ENCODE results near the gene MYLK4. TPM values are rescaled to one million over a fixed set of nuclear protein-coding genes. Genes with fewer than 3 reads are reported as not detected.
"Not testable (repeated sequence)": the region's sequence is repeated elsewhere in the genome, so short reads cannot be mapped to it uniquely, and the experiment has no call there.

The MYLK4 gene
- total RNA-seq, 1 donor from 2014 or later, result 0.98 TPM

- peak; percentile 71 for DNase-seq (ENCODE audit: low spot score)
- intact Hi-C loops (cut with DNase I), result no loop called here
Observed at GRCh38 chr6:2763345-2763841, 12.7 kb upstream of the MYLK4 start.

DNA sequence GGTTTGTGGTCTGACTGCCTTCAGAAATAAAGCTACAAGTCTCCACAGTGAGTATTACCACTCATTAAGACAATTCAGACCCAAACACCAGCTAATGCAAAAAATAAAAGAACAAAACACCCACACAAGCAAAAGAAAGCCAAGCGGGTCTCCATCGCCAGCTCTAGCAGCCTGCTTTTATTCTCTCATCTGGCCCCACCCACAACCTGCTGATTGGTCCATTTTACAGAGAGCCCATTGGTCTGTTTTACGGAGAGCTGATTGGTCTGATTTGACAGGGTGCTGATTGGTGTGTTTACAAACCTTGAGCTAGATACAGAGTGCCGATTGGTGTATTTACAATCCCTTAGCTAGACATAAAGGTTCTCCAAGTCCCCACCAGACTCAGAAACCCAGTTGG, 12.1 kb upstream of the MYLK4 start:
- DNase-seq (ENCODE audit: low spot score); intact Hi-C loops (cut with DNase I); ATAC-seq: not testable (repeated sequence)

More at GRCh38 chr6:2763345-2763841, 12.7 kb upstream of the MYLK4 start:
- ATAC-seq, result no peak

DNA sequence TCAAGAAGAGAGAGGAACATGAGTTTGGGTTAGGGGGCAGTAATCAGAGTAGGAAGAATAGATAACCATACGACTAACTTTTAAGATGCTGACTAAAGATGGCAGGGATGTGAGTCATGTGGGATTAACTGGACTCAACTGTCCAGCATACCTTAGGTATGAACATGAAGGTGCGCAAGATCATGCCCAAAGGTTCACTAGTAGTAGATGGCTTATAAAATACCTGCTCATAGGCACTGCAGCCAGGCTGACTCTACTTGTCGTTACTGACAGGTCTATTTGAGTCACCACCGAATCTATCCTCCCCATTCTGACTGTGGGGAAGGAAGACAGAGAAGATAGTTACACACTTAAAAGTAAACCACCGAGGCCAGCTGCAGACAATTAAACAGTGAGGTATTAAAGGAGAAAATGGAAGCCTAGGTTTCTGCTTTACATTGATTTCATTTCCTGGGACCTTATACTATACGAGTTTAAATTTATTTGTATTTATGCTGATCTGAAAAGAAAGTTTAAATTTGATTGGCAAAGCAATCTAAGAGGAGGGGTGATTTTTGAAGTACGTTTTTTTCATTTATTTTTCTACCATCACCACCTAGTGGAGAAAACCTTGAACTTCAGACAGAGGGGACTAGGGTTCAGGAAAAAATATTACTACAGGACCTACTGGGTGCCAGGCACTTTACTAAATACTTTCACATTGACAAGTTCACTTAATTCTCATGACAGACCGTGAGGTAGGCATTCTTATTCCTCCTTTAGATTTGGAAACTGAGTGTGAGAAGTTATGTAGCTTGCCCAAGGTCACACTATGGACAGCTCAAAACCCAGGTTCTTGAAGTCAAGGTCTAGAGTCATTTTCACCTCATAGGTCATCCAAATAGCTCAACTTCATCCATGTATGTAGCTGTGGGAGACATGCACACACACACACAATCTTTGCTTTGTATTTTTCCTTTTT, 10.4 kb upstream of the MYLK4 start:
- intact Hi-C loops (cut with DNase I), result no loop called here
- DNase-seq (ENCODE audit: low spot score), result no peak
- no peak for ATAC-seq

DNA sequence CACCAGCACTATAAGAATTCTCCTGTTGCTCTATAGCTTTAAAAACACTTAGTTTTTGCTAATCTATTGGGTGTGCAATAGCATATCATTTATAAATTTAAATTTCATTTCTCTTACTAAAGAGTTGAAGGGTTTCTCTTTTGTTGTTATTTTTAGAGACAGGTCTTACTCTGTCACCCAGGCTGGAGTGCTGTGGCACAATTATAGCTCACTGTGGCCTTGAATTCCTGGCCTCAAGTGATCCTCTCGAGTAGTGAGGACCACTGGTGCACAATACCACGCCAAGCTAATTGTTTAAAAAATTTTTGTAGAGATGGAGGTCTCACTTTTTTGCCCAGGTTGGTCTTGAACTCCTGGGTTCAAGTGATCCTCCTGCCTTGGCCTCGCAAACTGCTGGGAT, 8.3 kb upstream of the MYLK4 start:
- no peak for DNase-seq (ENCODE audit: low spot score)
- intact Hi-C loops (cut with DNase I), result no loop called here
- ATAC-seq, result no peak

GRCh38 chr6:2756687-2757224, 6.0 kb upstream of the MYLK4 start:
- ATAC-seq, result peak; percentile 62
- intact Hi-C loops (cut with DNase I), result no loop called here
- DNase-seq (ENCODE audit: low spot score), result no peak

GRCh38 chr6:2756241-2756640, 5.5 kb upstream of the MYLK4 start:
- ATAC-seq (no peak), DNase-seq (ENCODE audit: low spot score) (no peak)
- intact Hi-C loops (cut with DNase I), result no loop called here

GRCh38 chr6:2755456-2755855, 4.7 kb upstream of the MYLK4 start:
- DNase-seq (ENCODE audit: low spot score) (no peak), ATAC-seq (no peak)
- intact Hi-C loops (cut with DNase I), result no loop called here

GRCh38 chr6:2754911-2755310, 4.2 kb upstream of the MYLK4 start:
- ATAC-seq, result no peak
- DNase-seq (ENCODE audit: low spot score), result no peak
- intact Hi-C loops (cut with DNase I), result no loop called here

- DNase-seq (ENCODE audit: low spot score), result no peak
- ATAC-seq, result no peak
- intact Hi-C loops (cut with DNase I), result no loop called here
Observed at GRCh38 chr6:2754393-2754792, 3.7 kb upstream of the MYLK4 start.

DNA sequence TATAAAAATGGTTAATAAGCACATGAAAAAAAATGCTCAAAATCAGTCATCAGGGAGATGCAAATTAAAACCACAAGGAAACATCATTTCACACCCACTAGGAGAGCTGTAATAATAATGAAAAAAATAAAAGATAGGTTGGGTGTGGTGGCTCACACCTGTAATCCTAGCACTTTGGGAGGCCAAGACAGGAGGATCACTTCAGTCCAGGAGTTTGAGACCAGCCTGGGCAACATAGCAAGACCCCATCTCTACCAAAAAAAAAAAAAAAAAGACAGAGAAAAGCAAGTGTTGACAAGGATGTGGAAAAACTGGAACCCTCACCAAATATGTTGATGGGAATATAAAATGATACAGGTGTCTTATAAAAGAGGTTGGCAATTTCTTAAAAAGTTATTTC, 3.0 kb upstream of the MYLK4 start:
- intact Hi-C loops (cut with DNase I), result no loop called here
- ATAC-seq (no peak), DNase-seq (ENCODE audit: low spot score) (no peak)

DNA sequence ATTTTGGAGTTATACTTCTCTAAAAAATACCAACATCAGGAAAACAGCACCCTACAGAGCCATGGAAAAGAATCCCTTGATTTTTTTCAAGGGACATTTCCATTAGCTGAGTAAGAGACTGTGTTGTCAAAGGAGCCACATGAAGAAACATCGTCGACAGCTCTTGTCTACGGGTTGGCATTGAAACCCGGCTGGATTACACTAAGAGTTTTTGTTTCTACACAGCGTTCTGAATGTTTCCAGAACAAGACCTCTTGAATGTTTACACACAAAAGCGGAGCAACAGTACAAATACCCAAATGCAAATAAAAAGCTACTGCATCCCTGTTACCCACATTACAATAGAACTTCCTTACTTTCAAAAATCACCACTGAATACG, 2.4 kb upstream of the MYLK4 start:
- intact Hi-C loops (cut with DNase I), result no loop called here
- ATAC-seq, result no peak
- DNase-seq (ENCODE audit: low spot score), result no peak

GRCh38 chr6:2752477-2753109, 1.9 kb upstream of the MYLK4 start:
- ATAC-seq, result no peak
- intact Hi-C loops (cut with DNase I), result no loop called here
- no peak for DNase-seq (ENCODE audit: low spot score)

DNA sequence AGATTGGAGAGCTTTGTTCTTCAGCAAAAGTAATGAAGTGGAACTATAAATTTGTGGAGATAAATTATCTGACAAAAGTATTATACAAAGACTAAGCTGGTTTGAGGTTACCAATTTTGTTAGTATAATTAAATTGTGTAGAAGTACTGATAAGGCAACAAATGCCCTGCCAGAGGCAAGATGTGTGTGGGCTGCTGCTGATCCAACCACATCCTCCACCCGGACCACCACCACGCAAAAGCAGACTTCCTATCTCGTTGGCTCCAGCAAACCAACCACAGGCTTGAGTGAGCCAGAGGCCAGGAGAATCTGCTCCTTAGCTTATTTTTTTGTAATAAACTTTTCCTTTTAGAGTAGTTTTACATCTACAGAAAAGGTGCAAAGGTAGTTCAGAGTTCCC, 1.1 kb upstream of the MYLK4 start:
- ATAC-seq (no peak), DNase-seq (ENCODE audit: low spot score) (no peak)
- intact Hi-C loops (cut with DNase I), result no loop called here

DNA sequence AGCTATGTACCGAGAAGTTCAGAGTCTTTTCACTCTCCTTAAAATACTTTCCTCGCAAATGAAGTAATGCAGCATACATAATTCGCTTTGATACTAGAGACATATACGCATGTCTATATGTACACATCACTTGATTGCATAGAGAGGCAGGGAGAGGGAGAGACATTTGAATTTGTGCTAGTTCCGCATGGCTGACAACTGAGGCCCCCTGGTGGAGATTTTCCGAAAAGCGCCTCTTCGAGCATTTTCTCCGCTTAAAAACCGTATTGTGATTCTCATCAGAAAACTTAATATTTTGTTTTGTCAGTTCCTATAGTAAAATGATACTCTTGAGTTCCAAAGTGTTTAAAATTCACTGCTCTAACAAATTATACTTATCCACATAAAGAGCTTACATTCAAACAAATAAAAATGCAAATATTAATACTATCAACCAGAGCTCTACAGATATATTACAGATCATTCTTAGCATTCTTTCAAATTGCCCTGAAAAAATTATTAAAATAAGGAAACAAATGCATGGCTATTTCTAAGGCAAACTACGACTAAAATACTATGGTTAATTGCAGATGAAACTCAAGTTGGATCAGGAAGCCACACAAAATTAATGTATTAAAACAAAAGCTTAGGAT, 637 bp downstream of the MYLK4 start:
- ATAC-seq, result peak; percentile 69
- intact Hi-C loops (cut with DNase I), result no loop called here

GRCh38 chr6:2748183-2748582, 2.5 kb downstream of the MYLK4 start:
- ATAC-seq, result no peak
- intact Hi-C loops (cut with DNase I), result no loop called here

More for the DNA sequence above, 637 bp downstream of the MYLK4 start:
- DNase-seq (ENCODE audit: low spot score), result peak; percentile 81

DNA sequence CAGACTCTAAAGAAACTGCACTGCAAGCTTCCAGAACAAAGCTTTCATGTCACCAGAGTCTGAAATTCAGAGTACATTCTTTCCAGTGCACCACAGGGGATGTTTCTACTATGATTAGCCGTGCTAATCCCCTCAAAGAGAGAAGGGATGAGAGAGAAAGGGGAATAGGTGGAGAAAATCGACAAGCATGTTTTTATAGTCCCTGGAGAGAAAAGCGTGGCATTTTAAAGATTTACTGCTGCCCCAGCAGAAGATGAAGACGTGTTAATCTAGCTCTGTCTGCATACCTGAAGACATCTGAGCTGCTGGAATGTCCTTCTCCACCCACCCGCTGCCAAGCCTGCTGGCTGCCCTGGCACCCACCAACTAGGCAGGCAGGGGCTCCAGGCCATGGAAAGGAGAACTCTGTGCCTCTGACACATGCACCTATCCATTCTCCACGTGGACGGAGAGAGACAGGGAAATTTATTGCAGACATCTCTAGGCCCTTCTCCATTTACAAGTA, 4.1 kb downstream of the MYLK4 start:
- intact Hi-C loops (cut with DNase I), result no loop called here
- DNase-seq (ENCODE audit: low spot score) (no peak), ATAC-seq (no peak)

More at GRCh38 chr6:2748183-2748582, 2.5 kb downstream of the MYLK4 start:
- no peak for DNase-seq (ENCODE audit: low spot score)

GRCh38 chr6:2745246-2745645, 5.5 kb downstream of the MYLK4 start:
- ATAC-seq (no peak), DNase-seq (ENCODE audit: low spot score) (no peak)
- intact Hi-C loops (cut with DNase I), result no loop called here

- DNase-seq (ENCODE audit: low spot score) (no peak), ATAC-seq (no peak)
- intact Hi-C loops (cut with DNase I), result loop anchor here (5.0 kb wide), 1 partner anchor 968 kb away; no protein-coding TSS in a partner anchor
Observed at GRCh38 chr6:2744778-2745177, 5.9 kb downstream of the MYLK4 start.

GRCh38 chr6:2744209-2744771, 6.4 kb downstream of the MYLK4 start:
- intact Hi-C loops (cut with DNase I), result loop anchor here (5.0 kb wide), 1 partner anchor 968 kb away; no protein-coding TSS in a partner anchor
- DNase-seq (ENCODE audit: low spot score), result no peak
- no peak for ATAC-seq

All from sciatic nerve (tissue), 2 donors.